Measurements from ENCODE around the gene HCFC2. TPM values are rescaled to one million over a fixed set of nuclear protein-coding genes. Genes with fewer than 3 reads are reported as not detected.

Gene HCFC2
- total and polyA plus RNA-seq, 9 of the 15 experiments (the other 6 are each of a cell fraction or from before 2014, with no cell fraction given), result 1.2 to 6.5 (median 3.8) TPM

GRCh38 chr12:104064031-104064841, at the start of gene HCFC2 (continued):
- no peak for TF ChIP-seq IRF9 (tag; IDR thresholded peaks at IDR 0.05)
- TF ChIP-seq CXXC5 (CRISPR knock-in tag; IDR thresholded peaks at IDR 0.05), result peak; percentile 76
- TF ChIP-seq DIDO1 (tag; IDR thresholded peaks at IDR 0.05; ENCODE audit: low read depth), result peak; percentile 88; the same call in 1 of the 2 replicates
- no peak for TF ChIP-seq FOXA3 (CRISPR knock-in tag; conservative IDR thresholded peaks at IDR 0.05 in 1 of 2, IDR thresholded peaks at IDR 0.05 in 1 of 2)
- no peak for TF ChIP-seq ZFP91 (CRISPR knock-in tag; IDR thresholded peaks at IDR 0.05)
- 0 out of 2 replicates have a peak, but pooled peaks have one; percentile 37 for TF ChIP-seq STAT6 (CRISPR knock-in tag; IDR thresholded peaks at IDR 0.05)
- peak; percentile 75 for TF ChIP-seq KLF13 (tag; IDR thresholded peaks at IDR 0.05; ENCODE audit: borderline replicate concordance, low read depth)
- peak; percentile 61 for TF ChIP-seq MYC (IDR thresholded peaks at IDR 0.05; ENCODE audit: low read depth, low read length)
- no peak for TF ChIP-seq MYC (CRISPR knock-in tag; IDR thresholded peaks at IDR 0.05; ENCODE audit: borderline replicate concordance, low read depth)
- 0 out of 2 replicates have a peak, but pooled peaks have one; percentile 43 for TF ChIP-seq NCOR1 (IDR thresholded peaks at IDR 0.05)
- no peak for TF ChIP-seq ZNF696 (CRISPR knock-in tag; conservative IDR thresholded peaks at IDR 0.05)
- TF ChIP-seq HMG20B (CRISPR knock-in tag; IDR thresholded peaks at IDR 0.05), result no peak
- no peak for TF ChIP-seq RFX7 (CRISPR knock-in tag; IDR thresholded peaks at IDR 0.05)
- no peak for TF ChIP-seq PPARD (CRISPR knock-in tag; IDR thresholded peaks at IDR 0.05)
- no peak for TF ChIP-seq GTF2F1 (IDR thresholded peaks at IDR 0.05; ENCODE audit: low read depth, low read length)
- TF ChIP-seq SIRT6 (IDR thresholded peaks at IDR 0.05; ENCODE audit: low read depth, low read length), result no peak
